ENCODE data around the gene MPC1L. TPM values are rescaled to one million over a fixed set of nuclear protein-coding genes. Genes with fewer than 3 reads are reported as not detected.
A peak's percentile ranks its signal among the peaks of the same experiment; 100 is the strongest.
"Not testable (repeated sequence)": the region's sequence is repeated elsewhere in the genome, so short reads cannot be mapped to it uniquely, and the experiment has no call there.

Gene MPC1L
- not detected for total RNA-seq

GRCh38 chrX:40623139-40623536 lies at the start of gene MPC1L:
TSS of gene MPC1L (plus strand) at chrX:40623428. CDS start at chrX:40623566, 138 bp downstream.
- no peak for DNase-seq (ENCODE audit: low spot score)

- DNase-seq (ENCODE audit: low spot score) = no peak
Observed at GRCh38 chrX:40573763-40574162, 49.5 kb upstream of the MPC1L start.

- peak; percentile 48 for DNase-seq (ENCODE audit: low spot score)
Observed at GRCh38 chrX:40575411-40575810, 47.8 kb upstream of the MPC1L start.

GRCh38 chrX:40576291-40576690 lies 46.9 kb upstream of the MPC1L start:
- no peak for DNase-seq (ENCODE audit: low spot score)

GRCh38 chrX:40578039-40578695 lies 45.1 kb upstream of the MPC1L start:
- no peak for DNase-seq (ENCODE audit: low spot score)

GRCh38 chrX:40579141-40579540 lies 44.1 kb upstream of the MPC1L start:
- no peak for DNase-seq (ENCODE audit: low spot score)

GRCh38 chrX:40579900-40580536 lies 43.2 kb upstream of the MPC1L start:
- no peak for DNase-seq (ENCODE audit: low spot score)

GRCh38 chrX:40580537-40581335 lies 42.5 kb upstream of the MPC1L start, which contains the start of gene ATP6AP2:
TSS of gene ATP6AP2 (plus strand) at chrX:40580970. CDS start at chrX:40581066, 96 bp downstream.
- peak; percentile 92 for DNase-seq (ENCODE audit: low spot score)

GRCh38 chrX:40581336-40581920 lies 41.8 kb upstream of the MPC1L start:
- DNase-seq (ENCODE audit: low spot score) = no peak

GRCh38 chrX:40582178-40582577 lies 41.0 kb upstream of the MPC1L start:
- not testable (repeated sequence) for DNase-seq (ENCODE audit: low spot score)

GRCh38 chrX:40582811-40583210 lies 40.4 kb upstream of the MPC1L start:
- DNase-seq (ENCODE audit: low spot score) = no peak

GRCh38 chrX:40587623-40588022 lies 35.6 kb upstream of the MPC1L start:
- DNase-seq (ENCODE audit: low spot score) = not testable (repeated sequence)

GRCh38 chrX:40589616-40590321 lies 33.5 kb upstream of the MPC1L start:
- DNase-seq (ENCODE audit: low spot score) = not testable (repeated sequence)

GRCh38 chrX:40603446-40603845 lies 19.8 kb upstream of the MPC1L start:
- DNase-seq (ENCODE audit: low spot score) = no peak

- DNase-seq (ENCODE audit: low spot score) = no peak
Observed at GRCh38 chrX:40607381-40607780, 15.8 kb upstream of the MPC1L start.

- DNase-seq (ENCODE audit: low spot score) = no peak
Observed at GRCh38 chrX:40612511-40612910, 10.7 kb upstream of the MPC1L start.

GRCh38 chrX:40615976-40616375 lies 7.3 kb upstream of the MPC1L start:
- DNase-seq (ENCODE audit: low spot score) = no peak

- DNase-seq (ENCODE audit: low spot score) = no peak
Observed at GRCh38 chrX:40617566-40617965, 5.7 kb upstream of the MPC1L start.

GRCh38 chrX:40622479-40623138 lies 619 bp upstream of the MPC1L start:
- no peak for DNase-seq (ENCODE audit: low spot score)

- no peak for DNase-seq (ENCODE audit: low spot score)
Observed at GRCh38 chrX:40623665-40624064, 437 bp downstream of the MPC1L start.

GRCh38 chrX:40625294-40625693 lies 2.1 kb downstream of the MPC1L start:
- no peak for DNase-seq (ENCODE audit: low spot score)
